GM18505 (cell line): ENCODE measurements around the gene TFIP11.

Experiments
- ATAC-seq: cut with Tn5 transposase; IDR thresholded peaks from one replicate; pipeline ENCODE4 v1.9.1; 2021; ENCODE audit not compliant: unreplicated experiment
- POLR2A ChIP-seq: IDR thresholded peaks from 4 replicates; pipeline ENCODE4 v1.6.1; 2011; ENCODE audit warnings: borderline replicate concordance; ENCODE audit not compliant: insufficient read depth, insufficient read length; ENCODE audit errors: extremely low read depth

Gene TFIP11

DNA sequence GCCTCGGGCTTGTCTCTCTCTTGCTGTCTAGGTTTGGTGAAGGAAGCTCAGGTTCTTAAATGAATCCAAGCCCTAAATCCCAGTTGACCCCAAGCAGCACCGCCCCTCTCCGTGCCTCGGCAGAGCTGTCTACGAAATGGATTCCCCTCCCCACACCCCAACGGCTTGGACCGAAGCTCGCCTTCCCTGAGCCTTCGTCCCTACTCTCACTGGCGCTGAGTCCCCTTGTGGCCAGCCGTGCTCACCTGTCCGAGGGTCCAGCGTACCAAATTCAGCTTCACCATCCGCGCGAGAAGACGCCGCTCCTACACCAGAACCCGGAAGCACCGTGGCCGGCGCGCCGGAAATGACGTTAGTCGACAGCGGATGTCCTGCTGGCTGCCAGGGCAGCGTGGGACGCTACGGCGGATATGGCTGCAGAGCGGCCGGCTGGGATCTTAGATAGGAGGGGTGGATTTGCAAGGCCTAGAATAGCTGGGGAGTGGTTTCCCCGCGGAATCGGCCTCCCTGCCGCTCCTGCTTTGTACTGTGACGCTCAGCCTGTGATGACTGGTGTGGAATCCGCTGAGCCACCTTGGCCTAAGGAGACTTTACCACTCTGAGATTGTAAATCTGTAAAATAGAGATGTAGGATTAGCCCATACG, at the start of gene TFIP11:
Gene TFIP11, minus strand, starts transcription at position 325 of the 645 bp plus-strand sequence. CDS start 2,201 bp downstream, outside the sequence.
- ATAC-seq = peak; percentile 84
- TF ChIP-seq POLR2A = peak; percentile 88

DNA sequence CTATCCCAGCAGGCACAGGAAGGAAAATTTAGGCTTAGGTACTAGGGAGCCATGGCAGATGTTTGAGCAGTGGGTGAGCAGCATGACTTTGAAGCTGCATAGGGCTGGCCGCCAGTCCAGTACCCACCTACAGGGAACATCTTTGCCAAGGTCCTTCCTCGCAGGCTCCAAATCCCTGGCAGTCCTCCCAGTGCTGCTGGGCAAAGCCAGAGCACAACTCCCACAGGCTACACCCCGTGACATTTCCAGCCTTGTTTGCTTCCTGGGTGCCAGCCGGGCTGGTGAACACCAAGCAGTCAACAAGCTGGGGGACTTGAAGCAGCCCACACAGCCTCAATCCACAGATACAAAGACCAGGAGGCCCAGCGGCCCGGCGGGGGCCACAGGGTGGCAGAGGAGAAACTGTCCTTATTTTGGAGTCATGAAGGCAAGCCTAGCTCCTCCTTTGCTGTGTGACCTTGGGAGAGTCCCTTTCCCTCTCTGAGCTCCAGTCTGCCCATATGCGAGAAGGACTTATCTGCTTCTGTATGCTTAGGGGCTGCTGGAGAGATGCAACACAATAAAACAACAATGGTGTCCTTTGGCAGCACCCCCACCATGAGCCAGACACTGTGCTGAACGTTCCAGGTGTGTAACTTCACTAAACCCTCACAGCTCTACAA, 49.6 kb upstream of the TFIP11 start:
- TF ChIP-seq POLR2A = no peak
- ATAC-seq = no peak

DNA sequence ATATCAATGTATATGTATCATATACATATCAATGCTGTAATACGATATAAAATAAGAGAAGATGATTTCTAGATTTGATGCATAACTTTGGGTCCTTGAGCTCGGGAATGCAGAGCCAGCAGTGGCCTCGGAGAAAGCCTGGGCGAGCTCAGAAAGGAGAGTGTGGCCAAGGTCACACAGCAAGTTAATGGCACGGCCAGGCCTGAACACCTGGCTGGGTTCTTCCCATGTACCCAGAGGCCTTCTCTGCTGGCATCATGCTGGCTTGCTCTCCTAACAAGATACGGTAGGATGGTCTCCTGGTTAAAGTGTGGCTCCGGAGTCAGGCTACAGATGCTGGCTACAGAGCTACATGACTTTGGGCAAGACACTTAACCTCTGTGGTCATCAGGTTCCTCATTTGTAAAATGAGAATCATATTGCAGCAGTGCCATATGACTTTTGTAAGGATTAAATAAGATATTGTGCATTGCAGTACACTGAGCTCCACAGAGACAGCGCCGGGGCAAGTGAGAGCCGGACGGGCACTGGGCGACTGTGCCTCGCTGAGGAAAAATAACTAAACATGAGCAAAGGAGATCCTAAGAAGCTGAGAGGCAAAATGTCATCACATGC, 47.8 kb upstream of the TFIP11 start:
- TF ChIP-seq POLR2A = no peak
- ATAC-seq = no peak

DNA sequence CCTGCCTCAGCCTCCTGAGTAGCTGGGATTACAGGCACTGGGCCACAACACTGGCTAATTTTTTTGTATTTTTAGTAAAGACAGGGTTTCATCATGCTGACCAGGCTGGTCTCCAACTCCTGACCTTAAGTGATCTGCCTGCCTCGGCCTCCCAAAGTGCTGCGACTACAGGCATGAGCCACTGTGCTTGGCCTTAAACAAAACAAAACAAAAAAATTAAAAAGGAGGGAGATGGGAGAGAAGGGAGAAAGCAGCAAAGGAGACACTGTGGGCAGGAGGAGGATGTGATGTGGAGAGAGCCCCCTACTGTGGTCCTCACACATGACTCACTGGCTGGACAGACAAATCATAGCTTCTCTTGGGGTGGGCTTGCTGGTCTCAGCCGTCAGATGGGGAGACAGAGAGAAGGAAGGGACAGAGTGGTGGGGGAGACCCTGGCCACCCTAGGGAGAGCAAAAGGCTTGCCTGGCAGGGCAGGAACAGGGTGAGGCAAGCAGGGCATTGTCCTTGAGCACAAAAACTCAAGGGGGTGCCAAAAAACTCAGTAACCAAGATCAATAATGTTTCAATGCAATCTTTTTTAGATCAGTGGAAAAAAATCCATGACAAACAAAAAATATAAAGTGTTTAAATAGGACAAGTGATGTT, 46.1 kb upstream of the TFIP11 start:
- no peak for TF ChIP-seq POLR2A
- no peak for ATAC-seq

DNA sequence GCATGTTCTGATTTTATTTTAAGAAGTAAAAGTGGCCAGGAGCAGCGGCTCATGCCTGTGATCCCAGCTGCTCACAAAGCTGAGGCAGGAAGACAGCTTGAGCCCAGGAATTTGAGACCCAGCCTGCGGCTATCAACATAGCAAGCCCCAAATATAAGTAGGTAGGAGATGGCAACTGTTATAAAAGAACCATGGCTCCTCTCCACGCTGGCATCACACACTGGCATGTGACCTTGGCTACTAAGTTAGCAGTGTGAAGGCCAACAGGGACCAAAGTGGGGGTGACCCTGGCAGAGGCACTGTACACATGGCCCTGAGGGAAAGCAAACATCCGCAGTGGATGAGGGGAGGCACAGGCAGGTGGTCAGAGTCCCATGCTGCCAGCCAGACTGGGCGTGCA, 44.6 kb upstream of the TFIP11 start:
- ATAC-seq = no peak
- no peak for TF ChIP-seq POLR2A

DNA sequence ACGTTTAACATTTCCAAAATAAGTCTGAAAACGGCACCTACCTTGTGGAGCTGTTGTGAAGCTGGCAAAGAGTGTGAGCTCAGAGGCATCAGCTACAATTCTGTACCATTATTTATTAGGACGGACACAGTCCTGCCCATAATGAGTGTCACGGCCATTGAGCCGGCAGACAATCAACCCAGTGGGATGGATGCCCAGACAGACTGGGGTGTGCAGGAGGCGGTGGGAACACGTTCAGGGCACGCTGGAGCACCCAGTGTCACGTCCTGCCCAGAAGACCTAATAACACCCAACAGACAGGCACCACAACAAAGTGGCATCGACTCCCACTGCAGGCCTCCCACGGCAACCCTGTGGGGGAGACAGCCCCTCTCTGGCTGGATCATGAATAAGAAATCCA, 43.2 kb upstream of the TFIP11 start:
- no peak for ATAC-seq
- no peak for TF ChIP-seq POLR2A

- no peak for TF ChIP-seq POLR2A
- no peak for ATAC-seq
Observed at GRCh38 chr22:26554956-26555355, 42.7 kb upstream of the TFIP11 start.

- no peak for TF ChIP-seq POLR2A
- ATAC-seq = no peak
Observed at GRCh38 chr22:26553056-26553752, 40.9 kb upstream of the TFIP11 start.

GRCh38 chr22:26552466-26552865, 40.2 kb upstream of the TFIP11 start:
- TF ChIP-seq POLR2A = no peak
- ATAC-seq = no peak

- TF ChIP-seq POLR2A = no peak
- ATAC-seq = no peak
Observed at GRCh38 chr22:26551568-26551967, 39.3 kb upstream of the TFIP11 start.

DNA sequence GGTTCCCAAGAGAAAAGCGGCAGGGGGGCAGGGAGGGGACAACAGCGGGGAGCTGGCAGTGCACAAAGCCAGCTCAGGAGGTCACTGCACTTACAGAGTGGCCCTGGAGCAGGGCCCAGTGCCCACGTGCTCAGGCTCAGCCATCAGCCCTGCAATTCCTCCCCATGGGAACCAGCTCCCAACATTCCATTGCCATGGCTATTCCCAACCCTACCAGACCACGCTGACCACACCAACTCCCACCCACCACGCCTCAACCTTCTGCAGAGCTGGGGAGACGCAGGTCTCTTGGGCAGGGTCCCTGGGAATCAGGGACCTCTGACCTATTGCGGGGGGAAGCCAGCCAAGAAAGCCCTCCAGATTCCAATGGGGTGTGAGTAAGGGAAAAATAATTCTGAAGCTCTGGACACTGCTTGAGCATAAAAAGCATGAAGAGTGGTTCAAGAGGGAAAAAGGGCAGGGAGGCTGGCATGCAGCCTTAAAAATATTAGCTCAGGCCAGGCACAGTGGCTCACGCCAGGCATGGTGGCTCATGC, 38.3 kb upstream of the TFIP11 start:
- no peak for TF ChIP-seq POLR2A
- no peak for ATAC-seq

DNA sequence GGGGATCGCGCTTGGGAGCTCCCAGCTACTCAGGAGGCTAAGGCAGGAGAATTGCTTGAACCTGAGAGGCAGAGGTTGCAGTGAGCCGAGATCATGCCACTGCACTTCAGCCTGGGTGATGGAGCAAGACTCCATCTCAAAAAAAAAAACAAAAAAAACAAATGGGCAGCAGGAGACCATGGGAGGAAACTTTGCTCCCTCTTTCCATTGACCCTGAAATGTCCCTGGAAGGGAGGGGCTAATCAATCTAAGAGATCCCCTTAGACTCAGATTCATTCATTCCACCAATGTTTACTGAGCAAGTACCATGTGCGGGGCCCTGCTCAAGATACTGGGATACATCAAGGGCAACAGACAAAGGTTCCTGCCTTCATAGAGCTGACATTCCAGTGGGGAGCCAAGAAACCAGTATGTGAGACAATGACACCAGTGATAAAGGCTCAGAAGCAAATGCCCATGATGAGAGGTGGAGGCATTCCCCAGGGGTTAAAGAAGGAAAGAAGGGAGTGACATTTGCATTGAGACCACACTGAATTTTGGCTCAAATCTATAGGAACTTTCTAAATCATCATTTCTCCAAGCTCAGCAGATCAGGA, 37.7 kb upstream of the TFIP11 start:
- TF ChIP-seq POLR2A = no peak
- no peak for ATAC-seq
